HG03103 (cell line): ENCODE data around the gene C4BPB.

ENCODE experiments used
- ATAC-seq: cut with Tn5 transposase; IDR thresholded peaks from one replicate; pipeline ENCODE4 v1.9.1; 2021; ENCODE audit warnings: low read depth; ENCODE audit not compliant: unreplicated experiment

Gene C4BPB

DNA sequence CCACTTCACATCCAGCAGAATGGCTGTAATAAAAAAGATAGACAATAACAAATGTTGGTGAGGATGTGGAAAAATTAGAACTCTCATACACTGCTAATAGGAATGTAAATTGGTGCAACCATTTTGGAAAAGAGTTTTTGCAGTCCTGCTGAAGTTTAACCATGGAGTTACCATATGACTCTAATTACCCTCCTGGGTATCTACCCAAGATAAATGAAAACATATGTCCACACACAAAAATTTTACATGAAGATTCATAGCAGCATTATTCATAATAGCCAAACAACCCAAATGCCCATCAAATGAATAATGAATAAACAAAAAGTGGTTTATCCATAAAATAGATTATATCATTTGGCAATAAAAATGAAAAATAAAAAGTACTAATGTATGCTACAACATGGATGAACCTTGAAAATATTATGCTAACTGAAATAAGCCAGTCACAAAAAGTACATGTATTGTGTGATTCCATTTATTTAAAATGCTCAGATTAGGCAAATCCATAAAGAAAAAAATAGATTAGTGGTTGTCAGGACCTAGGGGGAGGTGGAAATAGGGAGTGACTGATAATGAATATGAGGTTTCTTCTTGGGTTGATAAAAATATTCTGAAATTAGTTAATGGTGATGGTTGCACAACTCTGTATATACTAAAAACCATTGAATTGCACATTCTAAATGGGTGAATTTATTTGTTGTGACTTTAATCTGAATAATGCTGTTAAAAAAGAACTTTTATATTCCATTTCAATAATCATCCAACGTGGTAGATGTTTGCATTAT, 41.8 kb downstream of the C4BPB start:
- ATAC-seq = no peak

DNA sequence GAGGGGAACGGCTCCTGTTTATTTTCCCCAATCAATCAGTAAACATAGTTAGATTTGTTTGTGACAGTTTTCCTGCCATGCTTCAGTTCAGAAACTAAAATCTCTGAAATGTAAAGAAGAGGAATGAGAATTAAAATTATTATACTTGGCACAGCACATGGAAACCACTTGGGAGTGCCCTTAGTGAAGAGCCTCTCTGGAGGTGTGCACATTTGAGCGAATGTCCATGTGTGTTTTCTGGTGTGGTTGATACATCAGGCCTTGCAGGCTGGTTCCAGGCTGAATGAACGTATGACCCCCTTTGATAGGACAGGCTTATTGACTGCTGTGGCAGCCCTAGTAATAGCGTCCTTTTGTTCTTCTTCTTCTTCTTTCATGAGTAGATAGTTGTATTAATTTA, 42.5 kb downstream of the C4BPB start:
- ATAC-seq = no peak

DNA sequence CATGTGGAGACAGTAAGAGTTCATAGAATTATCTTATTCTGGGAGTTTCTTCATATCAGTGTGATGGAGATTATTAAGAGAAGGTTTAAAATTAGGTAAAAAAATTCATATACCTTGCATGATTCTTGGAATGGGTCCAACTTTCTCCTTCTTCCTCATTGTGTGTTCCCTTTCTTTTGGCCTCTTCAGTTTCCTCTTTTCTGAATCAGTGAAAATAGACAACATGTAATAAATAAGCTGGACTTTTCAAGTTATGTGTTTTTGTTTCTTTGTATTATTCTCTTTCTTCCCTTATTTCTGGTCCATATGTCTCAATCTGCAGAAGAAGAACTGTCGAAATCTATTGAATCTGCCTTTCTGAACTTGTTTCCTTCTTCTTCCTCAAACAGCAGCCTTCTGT, 45.9 kb downstream of the C4BPB start:
- no peak for ATAC-seq

DNA sequence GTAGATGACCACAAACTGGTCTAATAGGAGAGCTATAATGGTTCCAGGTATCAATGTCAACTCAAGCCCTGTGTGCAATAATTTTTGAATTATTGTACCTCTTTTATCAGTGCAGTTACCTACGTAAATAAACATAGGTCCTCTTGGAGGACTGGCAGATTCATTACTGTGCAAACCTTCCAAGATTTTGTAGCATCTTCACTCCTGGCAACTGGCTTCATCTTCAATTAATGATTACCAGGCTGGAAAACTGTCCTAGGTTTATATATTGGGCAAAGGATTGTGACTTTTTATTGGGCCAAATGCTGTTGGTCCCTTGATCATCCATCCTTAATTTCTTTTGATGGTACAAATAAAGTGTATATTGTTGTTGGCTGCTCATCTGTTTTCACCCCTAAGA, 51.0 kb downstream of the C4BPB start:
- ATAC-seq = no peak

DNA sequence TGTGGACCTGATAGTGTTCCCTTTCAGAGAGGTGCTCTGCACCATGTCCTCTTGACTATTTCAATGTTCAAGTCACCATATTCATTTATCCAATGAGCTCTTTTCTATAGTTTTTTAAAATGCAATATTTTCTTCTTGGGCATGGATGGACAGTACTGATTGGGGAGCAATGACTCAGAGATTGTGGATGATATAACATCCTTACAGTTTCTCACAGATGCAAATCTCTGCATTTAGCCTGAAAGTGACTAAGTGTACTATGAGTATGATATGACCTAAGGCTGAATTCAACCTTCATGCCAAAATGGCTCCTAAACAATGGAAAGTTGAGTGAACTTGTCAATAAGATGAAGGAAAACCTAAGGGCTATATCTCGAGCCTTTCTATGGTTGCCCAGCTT, 51.9 kb downstream of the C4BPB start:
- no peak for ATAC-seq

DNA sequence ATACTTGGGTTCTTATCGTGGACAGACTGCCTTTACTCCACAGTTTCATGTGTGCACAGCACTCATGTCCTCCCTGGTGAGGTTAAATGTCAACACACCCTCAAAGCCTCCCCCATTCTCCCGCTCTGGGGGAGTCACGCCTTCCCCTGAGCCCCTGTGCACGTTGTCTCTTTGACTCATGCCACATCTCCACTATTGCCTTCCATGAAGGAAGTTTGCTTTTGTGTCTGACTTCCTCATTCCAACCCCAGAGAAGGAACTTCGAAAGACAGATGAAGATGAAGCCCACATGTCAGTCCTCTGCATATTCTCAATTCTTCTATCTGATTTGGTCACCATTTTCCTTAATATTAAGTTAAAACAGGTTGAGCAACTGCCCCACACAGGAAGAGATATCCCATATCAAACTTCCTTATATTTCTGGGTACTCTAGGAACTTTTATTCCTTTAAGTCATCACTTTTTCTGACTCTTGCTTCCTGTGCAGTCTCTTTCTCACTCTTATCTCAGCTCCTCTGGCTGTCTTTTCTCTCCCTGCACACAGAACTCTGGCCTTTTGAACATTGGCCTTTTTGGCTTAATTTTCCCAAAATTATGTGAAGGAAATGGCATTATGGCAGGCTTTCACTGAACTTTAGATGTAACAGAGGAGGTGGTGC, 56.9 kb downstream of the C4BPB start:
- ATAC-seq = no peak
